Activated CD4-positive, alpha-beta T cell treated with anti-CD3 and anti-CD28 coated beads for 4 hours (primary cell): ENCODE data around the gene ACOX2.

Experiments used
- DNase-seq, 2 donors: peaks; one replicate each; pipeline ENCODE4 v3.0.0-alpha.2; 2020

Gene ACOX2

DNA sequence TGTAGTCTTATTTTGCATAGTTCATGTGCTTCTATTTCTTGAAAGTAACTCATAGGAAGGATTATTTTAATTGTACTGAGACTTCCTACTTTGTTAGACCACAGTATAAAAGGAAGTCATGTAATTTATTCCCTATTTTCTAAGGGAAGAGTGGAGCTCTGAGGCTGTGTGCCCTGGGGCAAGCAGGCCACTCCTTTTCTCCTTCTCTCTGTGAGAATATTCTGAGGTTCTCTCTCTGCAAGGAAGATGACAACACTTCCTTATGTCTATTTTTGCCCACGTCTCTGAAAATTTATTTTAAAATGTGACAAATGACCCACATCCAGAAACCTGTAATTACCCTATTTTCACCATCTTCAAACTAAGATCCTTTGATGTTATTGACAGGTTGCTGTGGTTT is 34.1 kb downstream of the ACOX2 start:
- no peak for DNase-seq

DNA sequence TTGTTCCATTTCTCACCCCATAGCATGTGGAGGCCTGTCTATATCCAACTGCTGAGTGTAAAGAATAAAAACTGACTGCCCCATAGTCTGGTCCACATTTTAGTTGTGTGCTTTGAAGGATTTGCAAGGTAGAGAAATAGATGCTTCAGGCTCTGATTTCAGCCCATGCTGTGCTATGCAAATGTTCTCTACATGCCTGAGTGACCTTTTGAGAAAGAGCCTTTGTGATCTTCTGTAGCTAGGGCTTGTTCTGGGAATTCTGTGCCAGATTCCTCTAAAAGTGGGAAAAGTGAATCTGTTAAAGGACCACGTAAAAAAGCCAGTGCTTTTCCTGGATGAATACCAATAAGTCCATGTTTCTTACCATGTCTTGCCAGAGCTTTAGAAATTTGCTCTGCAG is 39.9 kb downstream of the ACOX2 start:
- no peak for DNase-seq

- no peak for DNase-seq
Observed at GRCh38 chr3:58496206-58496857, 40.7 kb downstream of the ACOX2 start.

DNA sequence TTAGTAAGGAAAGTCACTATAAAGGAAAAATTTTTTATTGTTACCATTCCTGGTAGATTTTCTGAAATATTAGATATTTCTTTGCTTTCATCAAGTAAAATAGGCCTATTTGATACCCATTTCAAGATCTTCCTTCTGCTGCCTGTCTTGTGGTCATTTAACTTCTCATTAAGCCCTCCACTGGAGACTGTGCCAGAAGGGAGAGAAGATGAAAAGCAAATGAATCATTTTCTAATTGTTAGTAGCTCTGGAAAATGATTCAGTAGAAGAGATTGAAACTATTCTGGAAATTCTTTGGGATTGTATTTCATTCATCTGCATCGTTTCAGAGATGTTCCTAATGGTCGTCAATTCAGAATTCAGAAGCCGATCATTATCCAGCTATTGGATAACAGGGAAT is 41.9 kb downstream of the ACOX2 start:
- no peak for DNase-seq

- no peak for DNase-seq
Observed at GRCh38 chr3:58494107-58494506, 42.9 kb downstream of the ACOX2 start.

DNA sequence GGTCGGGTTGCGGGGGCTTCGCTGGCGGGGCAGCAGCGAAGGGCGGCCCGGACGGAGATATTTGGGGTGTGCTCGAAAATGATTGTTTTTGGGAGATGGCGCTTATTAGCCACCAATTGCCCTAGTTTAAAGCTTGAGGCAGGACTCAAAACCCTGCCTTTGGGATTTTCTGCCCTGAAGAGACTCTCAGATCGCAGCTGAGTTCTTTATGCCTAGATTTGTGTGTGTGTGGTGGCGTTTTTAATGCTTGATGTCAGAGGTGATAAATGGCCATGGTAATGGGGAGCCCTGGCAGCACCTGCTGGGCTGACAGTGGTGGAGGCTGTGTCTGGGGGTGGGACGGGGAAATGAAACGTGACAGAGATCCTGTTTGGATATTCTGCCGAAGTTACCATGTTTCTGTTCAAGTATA is 44.5 kb downstream of the ACOX2 start:
- peak; percentile 12 to 14 for DNase-seq

- DNase-seq = peak; percentile 83 to 84
Observed at GRCh38 chr3:58491506-58492402, 45.2 kb downstream of the ACOX2 start, which contains the start of gene KCTD6. TSS of gene KCTD6 (plus strand) at chr3:58492096. CDS start at chr3:58498756, 6,660 bp downstream.

DNA sequence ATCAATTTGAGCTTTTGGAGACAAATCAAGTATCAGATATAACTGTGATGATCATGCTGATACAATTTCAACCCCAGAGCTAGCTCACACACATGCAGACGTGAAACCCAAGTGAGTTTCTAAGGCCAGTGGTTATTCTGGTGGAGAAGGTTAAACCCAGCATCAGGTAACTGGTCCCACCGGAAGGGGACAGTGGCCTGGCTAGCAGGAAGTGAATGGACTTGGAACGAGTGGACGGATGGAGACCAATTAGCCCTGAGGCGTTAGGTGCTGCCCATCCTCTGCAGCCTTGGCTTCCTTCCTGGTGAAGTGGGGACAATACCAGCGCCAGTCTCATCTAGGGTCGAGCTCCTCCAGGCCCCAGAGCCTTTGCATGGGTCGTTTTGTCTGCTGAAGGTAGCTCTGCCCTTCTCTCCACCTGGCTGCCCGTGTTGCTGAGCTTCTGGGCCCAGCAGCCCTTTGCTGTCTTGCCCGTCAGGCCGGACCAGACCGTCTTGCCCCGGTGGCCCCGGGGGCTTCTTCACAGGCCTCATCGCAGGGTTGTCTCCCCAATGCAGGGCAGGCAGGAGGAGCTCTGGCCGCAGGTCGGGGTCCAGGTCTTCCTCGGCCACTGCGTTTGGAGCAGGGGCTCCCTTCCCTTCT is 46.0 kb downstream of the ACOX2 start:
- no peak for DNase-seq

- DNase-seq = no peak
Observed at GRCh38 chr3:58488967-58489366, 48.0 kb downstream of the ACOX2 start.

- no peak for DNase-seq
Observed at GRCh38 chr3:58487140-58487886, 49.7 kb downstream of the ACOX2 start.

DNA sequence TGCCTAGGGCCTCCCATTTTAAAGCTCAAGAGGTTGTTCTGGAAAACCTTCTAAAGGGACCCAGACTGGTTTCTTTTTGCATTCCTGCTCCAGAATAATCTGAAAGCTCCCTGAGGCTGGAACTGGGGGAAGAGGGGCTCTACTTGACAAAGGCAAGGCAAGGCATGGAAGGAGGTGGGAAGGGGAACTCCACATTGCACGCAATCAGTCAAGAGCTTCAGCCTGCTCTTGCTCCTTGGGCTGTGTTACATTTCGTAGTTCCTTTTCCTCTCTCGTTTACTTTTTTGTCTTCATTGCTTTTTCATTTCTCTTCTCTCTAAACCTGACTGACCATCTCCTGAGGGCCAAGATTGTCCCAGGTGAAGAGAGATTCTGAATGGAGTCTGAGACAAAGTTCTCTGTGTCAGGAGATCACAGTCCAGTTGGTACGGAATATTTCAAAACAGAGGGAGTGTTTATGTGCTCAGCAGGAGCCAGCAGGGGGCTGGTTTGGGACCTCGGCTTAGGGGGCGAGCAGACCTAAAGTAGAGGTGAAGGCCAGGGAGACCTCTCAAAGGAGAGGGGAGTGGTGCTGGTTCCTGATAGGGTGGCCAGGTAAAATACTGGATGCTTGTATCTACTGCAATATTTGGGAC is 51.1 kb downstream of the ACOX2 start:
- DNase-seq = no peak

- DNase-seq = no peak
Observed at GRCh38 chr3:58484722-58485069, 52.3 kb downstream of the ACOX2 start.

GRCh38 chr3:58484045-58484721 is 52.8 kb downstream of the ACOX2 start:
- no peak for DNase-seq

DNA sequence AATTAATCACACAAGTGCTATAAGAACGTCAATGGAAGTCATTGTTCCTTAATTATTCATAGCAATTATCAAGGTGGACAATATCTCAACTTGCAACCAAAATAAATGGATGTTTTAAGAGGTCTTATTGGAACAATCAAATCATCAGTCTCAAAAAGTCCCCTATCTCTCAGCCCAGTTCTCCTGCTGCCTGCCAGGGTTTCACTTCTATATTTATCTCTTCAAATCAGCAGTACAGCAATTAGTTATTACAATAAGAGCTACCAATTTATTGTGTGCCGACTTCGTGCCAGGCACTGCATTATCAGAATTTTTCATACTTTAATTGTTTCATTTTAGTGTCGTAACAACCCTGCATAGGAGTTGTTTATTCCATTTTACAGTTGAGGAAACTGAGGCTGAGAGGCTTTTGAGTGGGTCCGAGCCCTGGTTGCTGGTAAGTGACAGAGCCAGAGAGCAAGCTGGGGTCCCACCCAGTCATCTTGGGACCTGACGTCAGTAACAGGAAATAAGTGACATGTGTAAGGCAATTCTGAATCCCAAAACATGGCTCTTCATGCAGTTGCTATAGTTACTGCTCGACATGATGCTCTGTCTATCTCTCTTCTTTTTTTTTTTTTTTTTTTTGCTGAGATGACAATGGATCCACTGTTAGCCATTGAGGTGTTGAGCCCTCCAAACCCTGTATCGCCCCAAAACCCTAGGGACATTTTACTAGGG is 53.9 kb downstream of the ACOX2 start:
- no peak for DNase-seq

DNA sequence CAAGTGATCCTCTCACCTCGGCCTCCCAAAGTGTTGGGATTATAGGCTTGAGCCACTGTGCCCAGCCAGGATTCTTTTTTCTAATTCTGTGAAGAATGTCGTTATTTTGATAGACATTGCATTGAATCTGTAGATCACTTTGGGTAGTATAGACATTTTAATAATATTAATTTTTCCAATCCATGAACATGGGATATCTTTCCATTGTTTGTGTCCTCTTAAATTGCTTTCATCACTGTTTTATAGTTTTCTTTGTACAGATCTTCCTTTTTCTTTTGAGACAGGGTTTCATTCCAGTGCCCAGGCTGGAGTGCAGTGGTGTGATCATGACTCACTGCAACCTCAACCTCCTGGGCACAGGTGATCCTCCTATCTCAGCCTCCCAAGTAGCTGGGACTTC is 56.7 kb downstream of the ACOX2 start:
- DNase-seq = no peak

GRCh38 chr3:58478781-58479180 is 58.2 kb downstream of the ACOX2 start:
- DNase-seq = no peak

GRCh38 chr3:58474967-58475578 is 61.9 kb downstream of the ACOX2 start:
- DNase-seq = no peak

DNA sequence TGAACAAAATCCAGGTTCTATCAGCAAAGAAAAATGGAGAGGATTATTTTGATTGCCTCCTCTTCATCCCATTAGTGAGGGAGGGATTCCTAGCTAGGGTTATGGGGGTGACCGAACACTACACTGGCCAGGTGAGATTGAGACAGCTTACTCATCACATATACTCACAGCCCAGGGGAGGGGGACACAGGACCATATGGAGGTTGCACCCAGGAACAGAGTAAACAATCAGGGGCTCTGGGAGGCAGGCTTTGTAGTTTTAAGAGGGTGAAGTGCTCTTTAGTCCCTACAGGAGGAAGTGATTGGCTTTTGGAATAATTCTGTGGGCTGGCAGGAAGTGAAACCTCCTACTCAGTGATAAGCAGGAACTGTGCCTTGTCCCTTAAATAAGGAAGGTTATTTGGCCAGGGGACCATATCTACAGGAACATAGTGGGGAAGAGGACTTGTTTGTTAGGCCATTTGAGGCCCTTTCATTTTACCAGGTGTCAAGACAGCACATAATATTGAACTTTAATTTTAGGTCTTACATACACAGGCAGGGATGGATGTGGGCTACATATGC is 62.6 kb downstream of the ACOX2 start:
- DNase-seq = no peak

- DNase-seq = no peak
Observed at GRCh38 chr3:58473275-58473674, 63.7 kb downstream of the ACOX2 start.
